ENCODE data around the gene RBM43. TPM values are rescaled to one million over a fixed set of nuclear protein-coding genes. Genes with fewer than 3 reads are reported as not detected.

RBM43 gene
- total and polyA plus RNA-seq, 9 donors, result 5.5 to 22.0 (median 13.6) TPM

GRCh38 chr2:151292141-151292540, 30.5 kb upstream of the RBM43 start:
- H3K4me3 ChIP-seq, result no peak overlapping the region
- H3K36me3 ChIP-seq, result no peaks in the 10 kb centered on the region
- H3K4me1 ChIP-seq (ENCODE audit: insufficient read depth), result no peaks in the 10 kb centered on the region
- intact Hi-C loops (cut with DNase I), result loop anchor here in 1 of 4 donors (10.0 kb wide), 1 partner anchor 143 kb away; no protein-coding TSS in a partner anchor
- H3K27me3 ChIP-seq, result no peaks in the 10 kb centered on the region
- DNase-seq, result no peak
- H3K27ac ChIP-seq, result no peak overlapping the region
- TF ChIP-seq POLR2A (IDR thresholded peaks at IDR 0.05), result no peak
- no peak for TF ChIP-seq EP300 (IDR thresholded peaks at IDR 0.05)
- H3K9me3 ChIP-seq, result no peaks in the 10 kb centered on the region
- 86 to 93% (median 91%) methylated on average over 2 of the region's 2 CpGs for whole genome bisulfite sequencing, 3 donors

DNA sequence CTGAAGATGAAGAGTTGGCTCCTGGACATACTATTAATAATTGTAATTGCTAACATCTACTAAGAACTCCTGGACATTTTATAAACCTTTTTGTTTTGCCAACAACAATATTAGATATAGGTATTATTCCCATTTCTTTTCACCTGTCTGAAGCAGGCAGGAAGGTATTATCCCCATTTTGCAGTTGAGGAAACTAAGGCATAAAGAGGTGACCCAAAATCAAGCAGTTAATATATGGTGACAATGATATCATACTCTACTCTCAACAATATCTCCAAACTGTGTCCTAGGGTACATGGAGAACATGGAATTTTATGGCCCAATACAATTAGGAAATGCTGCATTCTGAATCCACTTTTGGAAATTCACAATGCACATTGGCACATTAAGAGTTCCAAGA, 29.6 kb upstream of the RBM43 start:
- Histone ChIP-seq H3K27ac (peak overlapping the region in 1 of 2 donors; percentile 99), H3K9me3 (no peaks in the 10 kb centered on the region), H3K4me3 (no peak overlapping the region), H3K36me3 (no peaks in the 10 kb centered on the region), H3K27me3 (no peaks in the 10 kb centered on the region), H3K4me1 (ENCODE audit: insufficient read depth) (peaks cover 1% of the 10 kb centered on the region)
- no peak for DNase-seq
- intact Hi-C loops (cut with DNase I), result loop anchor here in 1 of 4 donors (10.0 kb wide), 1 partner anchor 144 kb away; no protein-coding TSS in a partner anchor
- TF ChIP-seq, protein P1, sequence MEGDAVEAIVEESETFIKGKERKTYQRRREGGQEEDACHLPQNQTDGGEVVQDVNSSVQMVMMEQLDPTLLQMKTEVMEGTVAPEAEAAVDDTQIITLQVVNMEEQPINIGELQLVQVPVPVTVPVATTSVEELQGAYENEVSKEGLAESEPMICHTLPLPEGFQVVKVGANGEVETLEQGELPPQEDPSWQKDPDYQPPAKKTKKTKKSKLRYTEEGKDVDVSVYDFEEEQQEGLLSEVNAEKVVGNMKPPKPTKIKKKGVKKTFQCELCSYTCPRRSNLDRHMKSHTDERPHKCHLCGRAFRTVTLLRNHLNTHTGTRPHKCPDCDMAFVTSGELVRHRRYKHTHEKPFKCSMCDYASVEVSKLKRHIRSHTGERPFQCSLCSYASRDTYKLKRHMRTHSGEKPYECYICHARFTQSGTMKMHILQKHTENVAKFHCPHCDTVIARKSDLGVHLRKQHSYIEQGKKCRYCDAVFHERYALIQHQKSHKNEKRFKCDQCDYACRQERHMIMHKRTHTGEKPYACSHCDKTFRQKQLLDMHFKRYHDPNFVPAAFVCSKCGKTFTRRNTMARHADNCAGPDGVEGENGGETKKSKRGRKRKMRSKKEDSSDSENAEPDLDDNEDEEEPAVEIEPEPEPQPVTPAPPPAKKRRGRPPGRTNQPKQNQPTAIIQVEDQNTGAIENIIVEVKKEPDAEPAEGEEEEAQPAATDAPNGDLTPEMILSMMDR (IDR thresholded peaks at IDR 0.05), result no peak
- TF ChIP-seq POLR2A (IDR thresholded peaks at IDR 0.05) (no peak), EP300 (IDR thresholded peaks at IDR 0.05) (no peak)

- Histone ChIP-seq H3K4me3 (peak overlapping the region; percentile 69), H3K27me3 (no peaks in the 10 kb centered on the region), H3K9me3 (no peaks in the 10 kb centered on the region), H3K36me3 (no peaks in the 10 kb centered on the region), H3K27ac (peak overlapping the region; percentile 98 to 99), H3K4me1 (ENCODE audit: insufficient read depth) (peaks cover 1% of the 10 kb centered on the region)
- TF ChIP-seq EP300 (IDR thresholded peaks at IDR 0.05), result no peak
- TF ChIP-seq, protein P1 (IDR thresholded peaks at IDR 0.05), result no peak
- no peak for TF ChIP-seq POLR2A (IDR thresholded peaks at IDR 0.05)
- DNase-seq, result peak in 3 of 5 donors; percentile 15 to 47 (median 35)
- intact Hi-C loops (cut with DNase I), result loop anchor here in 1 of 4 donors (10.0 kb wide), 2 partner anchors 125 to 145 kb away; no protein-coding TSS in a partner anchor
- WGBS, 3 donors, result 12 to 14% (median 12%) methylated on average over 9 of the region's 9 CpGs
These were observed 28.6 kb upstream of the RBM43 start for GRCh38 chr2:151289972-151290866.

GRCh38 chr2:151287513-151288250, 26.0 kb upstream of the RBM43 start:
- Histone ChIP-seq H3K27me3 (no peaks in the 10 kb centered on the region), H3K27ac (no peak overlapping the region), H3K9me3 (no peaks in the 10 kb centered on the region), H3K4me3 (no peak overlapping the region), H3K4me1 (ENCODE audit: insufficient read depth) (peaks cover 1% of the 10 kb centered on the region), H3K36me3 (no peaks in the 10 kb centered on the region)
- TF ChIP-seq, protein P1 (IDR thresholded peaks at IDR 0.05), result no peak
- TF ChIP-seq EP300 (IDR thresholded peaks at IDR 0.05) (no peak), POLR2A (IDR thresholded peaks at IDR 0.05) (no peak)
- DNase-seq, result no peak
- WGBS, 3 donors, result 88 to 95% (median 93%) methylated on average over 5 of the region's 5 CpGs
- intact Hi-C loops (cut with DNase I), result loop anchor here in 1 of 4 donors (10.0 kb wide), 1 partner anchor 127 kb away; no protein-coding TSS in a partner anchor
